HG03103 (cell line): ENCODE measurements around the gene SCYGR8.

ENCODE experiments used
- ATAC-seq: cut with Tn5 transposase; IDR thresholded peaks from one replicate; pipeline ENCODE4 v1.9.1; 2021; ENCODE audit warnings: low read depth; ENCODE audit not compliant: unreplicated experiment

SCYGR8 gene

GRCh38 chr2:227759411-227760118 is 13.9 kb downstream of the SCYGR8 start:
- no peak for ATAC-seq

- no peak for ATAC-seq
These were observed 16.2 kb downstream of the SCYGR8 start for GRCh38 chr2:227761740-227762476.

- no peak for ATAC-seq
These were observed 20.2 kb downstream of the SCYGR8 start for GRCh38 chr2:227765788-227766372.

- ATAC-seq, result peak; percentile 99
These were observed 20.7 kb downstream of the SCYGR8 start for GRCh38 chr2:227766373-227766883.

- no peak for ATAC-seq
These were observed 22.1 kb downstream of the SCYGR8 start for GRCh38 chr2:227767830-227768229.

- no peak for ATAC-seq
These were observed 26.5 kb downstream of the SCYGR8 start for GRCh38 chr2:227772197-227772661.

GRCh38 chr2:227772932-227773331 is 27.2 kb downstream of the SCYGR8 start:
- no peak for ATAC-seq

- no peak for ATAC-seq
These were observed 28.4 kb downstream of the SCYGR8 start for GRCh38 chr2:227774011-227774624.

GRCh38 chr2:227774895-227775842 is 29.5 kb downstream of the SCYGR8 start:
- no peak for ATAC-seq

GRCh38 chr2:227780981-227781615 is 35.4 kb downstream of the SCYGR8 start:
- no peak for ATAC-seq

GRCh38 chr2:227781841-227782240 is 36.1 kb downstream of the SCYGR8 start:
- no peak for ATAC-seq

GRCh38 chr2:227782804-227783203 is 37.1 kb downstream of the SCYGR8 start:
- ATAC-seq, result no peak

GRCh38 chr2:227783404-227784138 is 37.9 kb downstream of the SCYGR8 start:
- peak; percentile 95 for ATAC-seq

GRCh38 chr2:227785293-227785692 is 39.6 kb downstream of the SCYGR8 start:
- no peak for ATAC-seq

- ATAC-seq, result no peak
These were observed 42.9 kb downstream of the SCYGR8 start for GRCh38 chr2:227788561-227789018.

GRCh38 chr2:227789803-227790202 is 44.1 kb downstream of the SCYGR8 start:
- ATAC-seq, result no peak

- ATAC-seq, result no peak
These were observed 47.5 kb downstream of the SCYGR8 start for GRCh38 chr2:227793148-227793712.
